ENCODE data around the gene IDH2. TPM values are rescaled to one million over a fixed set of nuclear protein-coding genes. Genes with fewer than 3 reads are reported as not detected.

The IDH2 gene
- total RNA-seq, 4 donors from 2014 or later: 29.4 to 49.6 (median 33.5) TPM

DNA sequence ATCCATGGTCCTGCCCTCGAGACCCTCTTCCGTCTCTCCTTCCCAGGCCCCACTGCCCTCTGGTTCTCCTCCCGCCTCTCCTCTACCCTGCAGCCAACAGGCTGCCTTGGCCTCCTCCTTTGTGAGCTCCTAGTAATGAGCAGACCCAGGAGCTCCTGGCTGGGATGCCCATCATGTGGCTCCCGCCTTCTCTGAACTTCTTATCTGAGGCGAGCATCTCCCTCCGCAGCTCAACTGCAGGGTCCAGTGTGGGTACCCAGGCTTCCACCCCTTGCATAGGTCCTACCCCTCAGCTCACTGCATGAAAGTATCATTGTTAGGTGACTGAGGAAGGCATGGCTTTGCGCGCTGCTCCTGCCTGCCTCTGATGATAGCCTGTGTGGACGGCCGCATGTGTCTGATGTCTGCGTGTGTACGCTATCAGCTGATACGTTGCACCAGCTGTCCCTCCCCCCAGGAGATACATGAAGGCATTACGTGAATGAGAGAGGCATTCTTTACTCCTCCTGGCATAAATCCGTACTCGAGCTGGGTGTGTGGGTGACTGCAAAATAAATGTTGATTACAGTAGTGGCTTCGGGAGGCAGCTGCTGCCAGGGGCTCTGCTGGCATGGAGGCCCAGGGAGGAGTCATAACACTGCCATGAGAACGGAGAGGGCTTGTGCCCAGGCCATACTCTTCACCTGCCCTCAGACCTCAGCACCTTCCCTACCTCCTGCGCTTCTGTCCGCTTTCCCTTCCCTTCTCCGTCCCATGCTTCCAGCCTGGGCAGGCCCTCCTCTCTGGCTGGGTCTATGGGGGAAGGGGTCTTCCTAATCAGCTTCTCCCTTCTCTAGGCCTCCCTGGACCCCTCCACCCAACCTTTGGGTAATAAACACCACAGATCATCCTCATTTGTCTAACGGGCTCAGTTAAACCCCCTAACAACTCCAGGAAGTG, 52.3 kb downstream of the IDH2 start:
- 88 to 89% methylated on average over 18 to 22 of the region's 22 CpGs for WGBS, 2 donors
- Histone ChIP-seq H3K4me3 (replicated peaks in 1 of 3) (no peak overlapping the region), H3K4me1 (peaks cover 25 to 43% of the 10 kb centered on the region in 2 donors), H3K9me3 (no peaks in the 10 kb centered on the region), H3K36me3 (no peaks in the 10 kb centered on the region), H3K27ac (peak overlapping the region in 1 of 3 donors; percentile 13), H3K27me3 (no peaks in the 10 kb centered on the region)
- no peak for TF ChIP-seq POLR2A (IDR thresholded peaks at IDR 0.05)
- TF ChIP-seq, protein P1, sequence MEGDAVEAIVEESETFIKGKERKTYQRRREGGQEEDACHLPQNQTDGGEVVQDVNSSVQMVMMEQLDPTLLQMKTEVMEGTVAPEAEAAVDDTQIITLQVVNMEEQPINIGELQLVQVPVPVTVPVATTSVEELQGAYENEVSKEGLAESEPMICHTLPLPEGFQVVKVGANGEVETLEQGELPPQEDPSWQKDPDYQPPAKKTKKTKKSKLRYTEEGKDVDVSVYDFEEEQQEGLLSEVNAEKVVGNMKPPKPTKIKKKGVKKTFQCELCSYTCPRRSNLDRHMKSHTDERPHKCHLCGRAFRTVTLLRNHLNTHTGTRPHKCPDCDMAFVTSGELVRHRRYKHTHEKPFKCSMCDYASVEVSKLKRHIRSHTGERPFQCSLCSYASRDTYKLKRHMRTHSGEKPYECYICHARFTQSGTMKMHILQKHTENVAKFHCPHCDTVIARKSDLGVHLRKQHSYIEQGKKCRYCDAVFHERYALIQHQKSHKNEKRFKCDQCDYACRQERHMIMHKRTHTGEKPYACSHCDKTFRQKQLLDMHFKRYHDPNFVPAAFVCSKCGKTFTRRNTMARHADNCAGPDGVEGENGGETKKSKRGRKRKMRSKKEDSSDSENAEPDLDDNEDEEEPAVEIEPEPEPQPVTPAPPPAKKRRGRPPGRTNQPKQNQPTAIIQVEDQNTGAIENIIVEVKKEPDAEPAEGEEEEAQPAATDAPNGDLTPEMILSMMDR (IDR thresholded peaks at IDR 0.05): no peak
- no peak for DNase-seq
- intact Hi-C loops (cut with DNase I): no loop called here

DNA sequence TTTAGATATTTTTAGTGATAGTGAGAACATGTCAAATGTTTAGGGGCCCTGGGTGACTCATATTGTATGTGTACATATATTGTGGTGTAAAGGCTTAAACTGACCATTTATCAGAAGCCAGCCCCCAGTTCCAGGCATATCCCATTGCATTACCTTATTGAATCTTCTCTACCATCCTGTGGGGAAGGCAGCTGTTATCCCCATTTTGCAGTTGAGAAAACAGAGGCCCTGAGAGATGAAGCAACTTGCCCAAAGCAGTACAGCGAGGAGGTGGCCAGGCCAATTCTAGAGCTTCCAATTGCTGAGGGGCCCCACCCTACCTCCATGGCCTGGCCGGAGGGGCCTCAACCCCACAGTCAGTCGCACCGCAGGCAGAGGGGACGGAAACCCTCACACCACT, 53.2 kb downstream of the IDH2 start:
- 98 to 100% methylated on average over 5 of the region's 5 CpGs for WGBS, 2 donors
- Histone ChIP-seq H3K4me3 (replicated peaks in 1 of 3) (no peak overlapping the region), H3K36me3 (no peaks in the 10 kb centered on the region), H3K27me3 (no peaks in the 10 kb centered on the region), H3K9me3 (no peaks in the 10 kb centered on the region), H3K27ac (peak overlapping the region; percentile 81 to 93 (median 91)), H3K4me1 (peaks cover 25 to 45% of the 10 kb centered on the region in 2 donors)
- TF ChIP-seq, protein P1 (IDR thresholded peaks at IDR 0.05): no peak
- intact Hi-C loops (cut with DNase I): no loop called here
- no peak for DNase-seq

DNA sequence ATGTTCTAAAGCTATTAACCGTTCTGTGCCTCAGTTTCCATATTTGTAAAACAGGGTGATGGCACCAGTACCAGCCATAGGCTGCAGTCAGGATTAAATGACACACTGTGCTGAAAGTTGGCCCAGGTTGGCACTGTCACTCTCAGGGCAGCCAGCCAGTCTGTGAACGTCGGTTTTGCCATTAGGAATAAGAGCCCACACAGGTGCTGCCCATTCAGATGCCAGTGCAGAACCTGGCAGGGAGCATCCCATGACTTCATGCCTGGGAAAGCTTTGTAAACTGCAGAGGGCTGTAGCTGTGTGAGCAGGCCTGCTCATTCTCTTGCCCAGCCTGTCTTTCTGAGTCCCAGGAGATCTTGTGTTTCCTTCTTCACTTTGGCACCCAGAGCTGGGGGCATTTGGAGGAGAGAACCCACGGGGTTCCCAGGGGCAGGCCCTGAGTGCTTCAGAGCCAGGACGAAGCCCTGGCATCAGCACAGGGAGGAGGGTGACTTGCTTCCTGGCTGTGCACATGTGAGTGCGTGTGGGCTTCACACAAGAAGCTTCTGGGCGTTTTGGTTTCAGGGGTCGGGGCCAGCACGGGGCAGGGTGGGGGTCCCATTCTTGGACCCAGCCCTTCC, 54.2 kb downstream of the IDH2 start:
- WGBS, 2 donors: 32 to 47% methylated on average over 9 of the region's 9 CpGs
- Histone ChIP-seq H3K4me3 (replicated peaks in 1 of 3) (no peak overlapping the region), H3K9me3 (no peaks in the 10 kb centered on the region), H3K36me3 (no peaks in the 10 kb centered on the region), H3K27ac (peak overlapping the region; percentile 81 to 93 (median 91)), H3K4me1 (peaks cover 25 to 45% of the 10 kb centered on the region in 2 donors), H3K27me3 (no peaks in the 10 kb centered on the region)
- DNase-seq: peak; percentile 89 to 93
- intact Hi-C loops (cut with DNase I): no loop called here
- TF ChIP-seq POLR2A (IDR thresholded peaks at IDR 0.05): no peak
- TF ChIP-seq, protein P1 (IDR thresholded peaks at IDR 0.05): no peak

DNA sequence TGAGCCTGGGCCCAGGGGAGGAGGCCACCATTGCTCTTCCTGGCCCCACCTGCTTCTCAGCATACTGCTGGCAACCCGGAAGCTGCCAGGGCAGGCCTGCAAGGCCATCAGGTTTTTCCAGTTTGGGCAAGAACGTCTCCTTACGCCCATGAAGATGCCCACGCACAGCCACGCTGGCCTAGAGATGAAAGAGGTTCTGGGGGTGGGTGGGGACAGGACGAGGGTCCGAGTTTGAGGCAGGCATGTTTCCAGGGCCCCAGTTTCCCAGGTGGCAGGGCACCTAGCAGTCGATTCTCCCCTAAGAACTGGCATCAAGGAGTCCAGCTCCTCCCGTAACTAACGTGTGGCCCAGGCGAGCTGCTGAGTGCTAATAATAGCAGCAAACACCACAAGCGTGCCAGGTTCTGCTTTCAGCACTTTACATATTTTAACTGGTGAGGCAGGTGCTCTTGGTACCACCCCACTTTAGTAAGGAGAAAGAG, 55.3 kb downstream of the IDH2 start:
- H3K36me3 ChIP-seq: no peaks in the 10 kb centered on the region
- H3K4me3 ChIP-seq (replicated peaks in 1 of 3): no peak overlapping the region
- 23 to 45% methylated on average over 10 to 11 of the region's 12 CpGs for WGBS, 2 donors
- H3K9me3 ChIP-seq: no peaks in the 10 kb centered on the region
- TF ChIP-seq POLR2A (IDR thresholded peaks at IDR 0.05): no peak
- TF ChIP-seq, protein P1 (IDR thresholded peaks at IDR 0.05): no peak
- H3K4me1 ChIP-seq: peaks cover 25 to 45% of the 10 kb centered on the region in 2 donors
- peak overlapping the region; percentile 81 to 93 (median 91) for H3K27ac ChIP-seq
- no peaks in the 10 kb centered on the region for H3K27me3 ChIP-seq
- intact Hi-C loops (cut with DNase I): no loop called here
- peak; percentile 86 for DNase-seq
